ENCODE measurements around the gene HMMR.

DNA sequence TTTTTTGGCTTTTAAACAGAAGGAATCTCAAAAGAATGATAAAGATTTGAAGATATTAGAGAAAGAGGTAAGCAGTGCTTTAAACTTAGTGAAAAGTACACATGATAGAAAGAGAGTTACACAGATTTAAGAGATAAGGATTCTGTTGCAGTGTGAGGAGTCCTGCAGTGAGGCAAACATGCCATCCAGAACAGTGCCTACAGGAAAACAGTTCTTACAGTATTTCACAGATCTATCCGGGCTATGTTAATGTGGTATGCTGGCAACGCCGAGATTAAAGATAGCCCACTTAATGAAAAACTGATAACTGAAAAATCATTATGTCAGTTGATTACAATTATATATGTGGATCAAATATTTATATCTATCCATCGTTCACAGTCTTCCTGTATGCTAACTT lies 7.2 kb downstream of the HMMR start:
- TF ChIP-seq POLR2A (IDR thresholded peaks at IDR 0.05; ENCODE audit: low read length) (no peak), GATA1 (IDR thresholded peaks at IDR 0.05; ENCODE audit: low read depth, low read length) (no peak)

Measured in erythroblast (primary cell).